SJSA1 (cell line): ENCODE measurements around the gene FAM163B. TPM values are rescaled to one million over a fixed set of nuclear protein-coding genes. Genes with fewer than 3 reads are reported as not detected.
"Not testable (repeated sequence)": the region's sequence is repeated elsewhere in the genome, so short reads cannot be mapped to it uniquely, and the experiment has no call there.

Source experiments
- DNase-seq, 2 experiments: peaks; one replicate each; pipeline ENCODE4 v3.0.0-alpha.2; 2015 to 2020; ENCODE audit warnings: low spot score in 2 of 2, low read depth in 1 of 2
- H3K27ac ChIP-seq: fragments of 250-450 bp; sonication (Bioruptor Pico); 2 replicates; pipeline ENCODE4 v1.5.1; 2020; ENCODE audit warnings: mild to moderate bottlenecking, moderate library complexity
- H3K27me3 ChIP-seq: fragments of 250-450 bp; sonication (Bioruptor Pico); replicated peaks from 2 replicates; pipeline ENCODE4 v1.5.1; 2020; ENCODE audit warnings: mild to moderate bottlenecking, moderate library complexity
- H3K36me3 ChIP-seq: fragments of 250-450 bp; sonication (Bioruptor Pico); 2 replicates; pipeline ENCODE4 v1.5.1; 2020; ENCODE audit warnings: mild to moderate bottlenecking
- H3K4me1 ChIP-seq: fragments of 250-450 bp; sonication (Bioruptor Pico); replicated peaks from 2 replicates; pipeline ENCODE4 v1.6.1; 2021; ENCODE audit warnings: mild to moderate bottlenecking
- H3K4me3 ChIP-seq: fragments of 250-450 bp; sonication (Bioruptor Pico); 2 replicates; pipeline ENCODE4 v1.5.1; 2020; ENCODE audit warnings: mild to moderate bottlenecking
- H3K9me3 ChIP-seq: fragments of 250-450 bp; sonication (Bioruptor Pico); replicated peaks from 2 replicates; pipeline ENCODE4 v1.5.1; 2020; ENCODE audit warnings: mild to moderate bottlenecking
- total RNA-seq: library from RNA; depleted of rRNA; stranded (reverse); fragments of >200 nt; shearing (Covaris generic); gene quantifications from 2 replicates; pipeline ENCODE4 v1.2.3, GENCODE V29; 2014

The FAM163B gene
- total RNA-seq, 1 experiment from 2014 or later = not detected

DNA sequence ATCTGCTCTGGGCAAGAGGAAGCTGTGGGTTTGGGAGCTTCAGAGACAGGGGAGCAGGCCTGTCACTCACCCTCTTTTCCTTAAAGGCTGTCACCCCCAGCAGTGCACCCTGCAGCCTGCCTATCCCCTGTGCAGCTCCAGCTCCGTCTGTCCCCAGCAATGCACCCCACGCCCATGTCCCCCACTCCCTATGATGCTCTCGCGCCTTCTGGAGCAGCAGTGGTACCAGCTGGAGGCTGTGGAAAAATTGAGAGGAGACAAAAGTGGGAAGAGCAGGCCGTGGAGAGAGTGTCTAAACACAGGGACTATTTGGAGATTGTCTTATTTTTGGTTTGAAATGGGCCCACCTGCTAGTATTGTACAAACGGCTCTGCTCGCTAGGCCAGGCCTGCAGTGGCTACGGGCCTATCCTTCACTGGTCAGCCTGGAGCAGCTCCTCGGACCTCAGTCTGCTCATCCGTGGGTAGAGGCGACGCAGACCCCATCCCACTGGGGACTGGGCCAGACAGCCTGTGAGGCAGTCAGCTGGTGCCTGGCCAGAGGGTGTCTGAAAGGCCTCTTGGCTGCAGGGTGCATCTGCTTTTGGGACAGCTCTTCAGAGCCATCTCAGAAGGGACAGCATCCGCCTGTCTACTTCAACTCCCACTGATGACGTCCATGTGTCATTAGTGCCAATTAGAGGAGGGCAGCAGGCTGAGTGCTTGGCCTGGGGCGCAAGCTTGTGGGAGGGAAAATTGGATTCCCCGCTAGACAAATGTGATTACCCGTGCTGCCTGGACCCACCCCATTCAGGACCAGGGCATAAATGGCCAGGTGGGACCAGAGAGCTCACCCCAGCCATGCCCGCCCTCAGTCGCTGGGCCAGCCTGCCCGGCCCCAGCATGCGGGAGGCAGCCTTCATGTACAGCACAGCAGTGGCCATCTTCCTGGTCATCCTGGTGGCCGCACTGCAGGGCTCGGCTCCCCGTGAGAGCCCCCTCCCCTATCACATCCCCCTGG is 26.6 kb upstream of the FAM163B start, which contains the start of gene DBH:
Gene DBH, plus strand, starts transcription at position 831 of the 999 bp plus-strand sequence. Its CDS starts 9 bp downstream, at position 840.
- no peak within 1 kb of the TSS for H3K4me3 ChIP-seq
- H3K4me1 ChIP-seq = no peaks in the 10 kb centered on the region
- no peaks in the 10 kb centered on the region for H3K36me3 ChIP-seq
- no peaks in the 10 kb centered on the region for H3K9me3 ChIP-seq
- H3K27ac ChIP-seq = no peak within 1 kb of the TSS
- H3K27me3 ChIP-seq = peaks cover 39% of the 10 kb centered on the region; the same call in 1 of the 2 replicates
- no peak for DNase-seq

DNA sequence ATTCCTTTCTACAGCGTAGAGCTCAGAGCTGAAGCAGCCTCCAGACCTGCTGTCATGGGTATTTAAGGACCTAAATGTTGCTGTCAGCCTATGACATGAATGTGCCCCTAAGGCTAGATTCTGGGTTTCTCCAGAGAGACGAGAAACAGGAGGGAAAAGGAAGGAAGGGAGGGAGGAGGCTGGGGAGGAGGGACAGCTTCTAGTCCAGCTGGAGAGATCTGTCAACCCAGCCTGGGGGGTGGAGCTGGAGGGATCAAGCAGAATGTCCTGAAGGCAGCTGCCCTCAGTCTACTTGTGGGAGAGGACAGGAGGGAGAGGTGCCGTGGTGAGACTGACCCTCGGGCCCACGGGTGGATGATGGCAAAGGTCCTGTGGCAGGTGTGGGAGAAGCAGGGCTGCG is 25.9 kb upstream of the FAM163B start:
- Histone ChIP-seq H3K27ac (no peak overlapping the region), H3K36me3 (no peaks in the 10 kb centered on the region), H3K4me3 (no peak overlapping the region), H3K9me3 (no peaks in the 10 kb centered on the region), H3K27me3 (peaks cover 33% of the 10 kb centered on the region; the same call in 1 of the 2 replicates), H3K4me1 (no peaks in the 10 kb centered on the region)
- no peak for DNase-seq

DNA sequence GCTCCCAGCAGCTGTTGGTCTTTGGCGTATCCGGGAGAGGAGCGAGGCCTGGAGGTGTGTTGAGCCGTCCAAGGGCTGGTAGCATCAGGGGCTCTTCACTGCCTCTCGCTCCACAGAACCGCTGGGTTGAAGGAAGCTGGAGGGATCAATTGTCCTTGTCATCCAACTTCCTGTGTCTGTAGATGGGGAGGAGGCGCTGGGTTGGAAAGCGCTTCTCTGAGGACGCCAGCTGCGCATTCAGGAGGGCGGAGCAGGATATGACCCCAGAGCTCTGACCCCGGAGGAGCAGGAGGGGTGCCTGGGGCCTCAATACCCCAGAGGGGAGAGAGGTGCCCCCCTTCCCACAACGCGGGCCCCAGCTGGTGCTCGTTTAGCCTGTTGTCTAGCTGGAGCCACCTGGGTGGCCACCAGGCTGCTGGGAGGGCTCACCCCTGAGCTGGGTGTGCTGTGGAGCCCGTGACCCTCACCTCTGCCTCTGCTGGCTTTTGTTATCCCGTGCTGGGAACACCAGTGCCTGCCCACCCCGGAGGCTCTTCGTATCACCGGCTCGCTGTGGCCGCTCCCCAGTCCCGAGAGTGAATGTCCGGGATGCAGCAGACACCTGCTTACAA is 25.0 kb upstream of the FAM163B start:
- peaks cover 33% of the 10 kb centered on the region; the same call in 1 of the 2 replicates for H3K27me3 ChIP-seq
- no peak for DNase-seq
- H3K9me3 ChIP-seq = no peaks in the 10 kb centered on the region
- H3K27ac ChIP-seq = no peak overlapping the region
- H3K4me1 ChIP-seq = no peaks in the 10 kb centered on the region
- no peaks in the 10 kb centered on the region for H3K36me3 ChIP-seq
- H3K4me3 ChIP-seq = no peak overlapping the region

DNA sequence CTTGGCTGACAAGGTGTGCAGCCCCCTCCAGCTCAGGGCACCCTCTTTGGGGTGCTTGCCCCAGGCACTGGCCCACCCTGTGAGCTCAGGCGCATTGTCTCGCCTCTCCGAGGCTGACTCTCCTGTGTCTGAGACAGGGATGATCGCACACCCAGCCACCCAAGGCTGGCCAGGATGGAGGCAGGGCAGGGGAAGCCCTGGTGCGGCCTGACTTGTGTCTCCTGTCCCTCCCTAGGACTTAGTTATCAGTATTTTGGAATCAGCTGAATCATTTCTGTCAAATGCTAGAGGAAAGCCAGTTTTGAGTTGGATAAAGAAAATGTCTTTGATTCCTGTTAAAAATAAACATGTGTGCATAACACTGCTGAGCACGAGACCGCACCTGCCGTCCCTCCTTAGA is 24.5 kb upstream of the FAM163B start:
- Histone ChIP-seq H3K27ac (no peak overlapping the region), H3K36me3 (no peaks in the 10 kb centered on the region)

DNA sequence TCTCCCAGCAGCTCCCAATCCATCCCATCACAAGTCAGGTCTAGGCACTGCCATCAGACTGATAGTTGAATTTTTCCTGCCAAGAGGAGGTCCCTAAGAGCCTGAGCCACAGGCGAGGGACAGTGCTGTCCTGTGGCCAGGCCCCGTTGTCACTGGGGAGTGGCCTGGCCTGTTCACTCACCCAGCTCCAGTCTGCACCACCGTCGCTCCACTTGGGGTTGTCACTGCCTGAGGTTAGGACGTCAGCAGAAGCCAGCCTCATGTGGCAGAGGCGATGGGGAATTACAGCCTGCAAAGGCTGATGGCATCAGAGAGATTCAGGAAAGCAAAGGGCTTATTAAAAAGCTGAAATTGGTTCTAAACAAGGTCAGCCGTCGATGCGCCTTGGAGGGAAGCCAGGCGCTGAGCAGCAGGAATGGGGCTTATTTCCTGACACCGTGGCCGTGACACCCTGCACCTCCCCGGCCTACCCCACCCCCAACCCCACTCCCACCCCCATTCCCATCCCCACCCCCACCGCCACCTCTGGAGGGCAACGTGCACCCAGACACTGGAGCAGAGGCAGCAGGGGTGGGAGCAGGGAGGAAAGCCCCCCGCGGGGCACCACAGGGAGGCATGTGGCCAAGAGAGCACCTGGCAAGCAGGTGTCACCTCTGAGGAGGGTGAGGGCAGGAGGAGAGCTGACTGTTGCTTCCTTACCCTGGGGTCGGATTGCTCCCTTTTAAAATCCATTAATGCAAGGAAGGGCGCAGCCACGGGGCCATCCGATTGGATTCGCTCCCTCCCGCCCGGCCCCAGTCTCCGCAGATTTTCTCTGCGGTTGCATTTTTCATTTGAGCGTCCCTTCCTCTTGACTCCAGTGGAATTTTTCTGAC is 23.9 kb upstream of the FAM163B start:
- Histone ChIP-seq H3K9me3 (no peaks in the 10 kb centered on the region), H3K36me3 (no peaks in the 10 kb centered on the region), H3K27ac (no peak overlapping the region), H3K4me3 (no peak overlapping the region), H3K4me1 (no peaks in the 10 kb centered on the region), H3K27me3 (peaks cover 30% of the 10 kb centered on the region; the same call in 1 of the 2 replicates)
- DNase-seq = no peak

More for the DNA sequence above, 24.5 kb upstream of the FAM163B start:
- peaks cover 31% of the 10 kb centered on the region; the same call in 1 of the 2 replicates for H3K27me3 ChIP-seq
- no peaks in the 10 kb centered on the region for H3K4me1 ChIP-seq
- no peak overlapping the region for H3K4me3 ChIP-seq
- no peaks in the 10 kb centered on the region for H3K9me3 ChIP-seq
- DNase-seq = no peak

DNA sequence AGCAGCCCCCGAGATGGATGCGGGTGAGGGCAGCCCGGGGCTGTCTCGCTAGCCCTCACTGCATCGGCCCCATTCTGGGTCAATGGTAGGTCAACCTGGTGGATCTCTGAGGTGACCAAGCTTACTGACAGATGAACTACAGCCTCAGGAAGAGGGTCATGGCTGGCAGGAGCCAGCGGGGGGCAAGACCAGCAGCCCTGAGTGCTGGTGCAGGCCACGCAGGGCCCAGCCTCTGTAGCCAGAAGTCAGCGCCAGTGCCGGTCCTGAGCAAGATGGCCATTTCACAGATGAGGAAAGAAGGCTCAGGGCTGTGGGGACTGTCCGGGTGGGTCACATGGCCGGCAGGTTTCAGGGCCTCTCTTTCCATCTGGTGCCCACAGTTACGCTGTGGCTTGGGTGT is 21.9 kb upstream of the FAM163B start:
- Histone ChIP-seq H3K27me3 (peaks cover 22% of the 10 kb centered on the region; the same call in 1 of the 2 replicates), H3K9me3 (peaks cover 2% of the 10 kb centered on the region; the same call in 1 of the 2 replicates), H3K4me1 (no peaks in the 10 kb centered on the region), H3K36me3 (no peaks in the 10 kb centered on the region), H3K4me3 (no peak overlapping the region), H3K27ac (no peak overlapping the region)
- DNase-seq = no peak

DNA sequence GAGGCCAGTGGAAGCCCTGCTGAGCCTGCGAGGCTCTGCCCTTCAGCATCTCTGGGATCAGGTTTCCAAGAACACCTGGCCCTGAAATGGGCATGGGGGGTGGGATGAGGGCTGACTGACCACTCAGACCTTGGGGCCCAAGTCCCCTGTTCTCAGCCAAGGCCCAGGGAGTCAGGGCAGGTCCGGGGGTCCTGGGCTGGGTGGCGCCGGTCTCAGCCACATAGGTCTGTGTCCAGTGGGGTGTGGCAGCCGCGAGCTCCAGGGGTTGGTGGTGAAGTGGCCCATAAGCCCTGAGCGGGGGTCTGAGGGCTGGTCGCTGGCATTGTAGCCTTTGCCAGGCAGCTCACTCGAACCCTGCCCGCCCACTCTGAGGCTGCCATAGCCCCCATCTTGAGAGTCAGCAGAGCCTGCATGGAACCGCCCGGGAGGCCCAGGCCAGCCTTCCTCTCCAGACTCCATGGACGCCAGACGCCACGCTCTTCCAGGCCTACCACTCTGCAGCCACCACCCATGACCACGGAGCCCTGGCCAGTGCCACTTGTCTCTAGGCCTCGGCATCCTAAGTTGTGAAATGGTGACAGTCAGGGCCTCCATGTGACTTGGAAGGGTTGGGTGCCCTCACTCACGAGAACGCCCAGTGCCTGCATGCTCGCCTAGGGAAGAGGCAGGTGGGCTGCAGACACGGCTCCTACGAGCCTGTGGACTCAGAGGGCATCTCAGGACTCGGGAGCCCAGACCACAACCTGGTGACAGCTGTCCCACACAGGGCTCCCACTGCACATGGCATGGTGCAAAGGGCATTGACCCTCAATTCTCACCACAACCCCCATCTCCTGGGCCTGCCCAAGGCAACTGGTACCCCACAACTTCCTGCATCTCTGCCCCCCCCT is 20.3 kb upstream of the FAM163B start:
- Histone ChIP-seq H3K4me1 (no peaks in the 10 kb centered on the region), H3K4me3 (no peak overlapping the region), H3K27ac (no peak overlapping the region), H3K36me3 (no peaks in the 10 kb centered on the region), H3K27me3 (peaks cover 17% of the 10 kb centered on the region), H3K9me3 (peaks cover 2% of the 10 kb centered on the region; the same call in 1 of the 2 replicates)
- no peak for DNase-seq

DNA sequence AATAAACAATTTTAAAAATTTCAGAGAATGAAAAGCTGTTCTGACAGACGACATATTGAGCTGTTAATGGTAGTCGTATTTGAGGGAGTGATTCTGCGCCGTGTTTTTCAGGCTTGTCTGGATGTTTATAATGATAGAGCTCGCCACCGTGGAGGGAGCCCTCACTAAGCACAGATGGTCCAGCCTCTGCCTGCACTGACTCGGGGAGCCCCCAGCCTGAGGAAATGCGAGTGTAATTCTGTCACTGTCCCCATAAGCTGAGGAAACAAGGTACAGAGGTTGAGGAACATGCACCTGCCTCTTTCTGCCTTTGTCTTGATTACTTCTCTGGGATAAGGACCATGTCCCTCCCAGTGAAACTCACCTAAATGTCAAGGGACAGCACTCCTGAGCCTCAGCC is 19.6 kb upstream of the FAM163B start:
- H3K4me3 ChIP-seq = no peak overlapping the region
- H3K36me3 ChIP-seq = no peaks in the 10 kb centered on the region
- H3K27me3 ChIP-seq = peaks cover 13% of the 10 kb centered on the region; the same call in 1 of the 2 replicates
- no peak overlapping the region for H3K27ac ChIP-seq
- no peak for DNase-seq
- no peaks in the 10 kb centered on the region for H3K4me1 ChIP-seq
- peaks cover 2% of the 10 kb centered on the region; the same call in 1 of the 2 replicates for H3K9me3 ChIP-seq

DNA sequence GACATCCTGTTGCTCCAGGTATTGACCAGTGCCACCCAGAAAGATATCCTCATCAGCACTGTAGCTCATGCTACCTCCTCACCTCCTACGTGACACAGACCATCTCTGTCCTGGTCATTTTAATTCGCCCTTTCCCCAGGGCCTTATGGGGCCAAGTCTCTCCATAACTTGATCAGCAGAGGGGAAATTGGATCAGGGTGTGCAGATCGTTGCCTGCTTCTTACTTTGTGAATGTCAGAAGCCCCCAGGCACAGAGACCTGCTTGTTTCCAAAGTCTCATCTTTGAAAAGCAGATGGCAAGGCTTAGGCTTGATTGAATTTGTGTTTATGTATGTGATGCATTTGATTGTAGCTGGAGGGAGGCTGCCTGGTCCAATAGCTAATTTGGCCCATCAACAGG is 18.2 kb upstream of the FAM163B start:
- H3K4me3 ChIP-seq = no peak overlapping the region
- no peak overlapping the region for H3K27ac ChIP-seq
- H3K9me3 ChIP-seq = peaks cover 2% of the 10 kb centered on the region; the same call in 1 of the 2 replicates
- H3K36me3 ChIP-seq = no peaks in the 10 kb centered on the region
- no peak for DNase-seq
- peaks cover 12% of the 10 kb centered on the region; the same call in 1 of the 2 replicates for H3K27me3 ChIP-seq
- no peaks in the 10 kb centered on the region for H3K4me1 ChIP-seq

DNA sequence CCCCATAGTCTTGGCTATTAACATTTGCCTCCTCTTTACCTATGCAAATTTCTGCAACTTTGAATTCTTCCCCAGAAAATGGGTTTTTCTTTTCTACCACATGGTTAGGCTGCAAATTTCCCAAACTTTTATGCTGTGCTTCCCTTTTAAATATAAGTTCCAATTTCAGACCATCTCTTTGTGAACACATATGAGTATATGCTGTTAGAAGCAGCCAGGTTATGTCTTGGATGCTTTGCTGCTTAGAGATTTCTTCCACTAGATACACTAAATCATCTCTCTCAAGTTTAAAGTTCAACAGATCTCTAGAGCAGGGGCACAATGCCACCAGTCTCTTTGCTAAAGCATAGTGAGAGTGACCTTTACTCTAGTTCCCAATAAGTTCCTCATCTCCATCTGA is 16.8 kb upstream of the FAM163B start:
- not testable (repeated sequence) for H3K4me3 ChIP-seq, H3K9me3 ChIP-seq, DNase-seq, H3K27ac ChIP-seq, H3K36me3 ChIP-seq, H3K27me3 ChIP-seq, H3K4me1 ChIP-seq

DNA sequence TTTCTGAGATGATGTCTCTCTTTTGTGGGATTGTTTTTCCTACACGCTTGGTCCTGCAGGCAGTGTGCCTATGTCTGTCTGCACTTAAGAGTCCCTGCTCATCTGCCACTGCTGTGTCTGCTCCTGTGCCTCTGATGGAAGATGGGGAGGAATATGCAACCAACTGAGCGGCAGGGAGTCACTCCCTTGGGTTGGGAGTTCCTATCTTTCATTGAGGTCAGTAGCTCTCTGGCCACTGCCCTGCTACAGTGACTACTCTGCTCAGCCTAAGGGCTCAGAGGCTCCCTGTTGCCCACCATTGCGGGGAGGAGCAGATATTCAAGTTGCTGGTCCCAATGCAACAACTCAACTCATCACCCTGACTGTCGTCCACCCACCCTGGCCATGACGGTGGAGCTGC is 13.4 kb upstream of the FAM163B start:
- Histone ChIP-seq H3K4me3 (no peak overlapping the region), H3K27ac (no peak overlapping the region), H3K36me3 (no peaks in the 10 kb centered on the region), H3K9me3 (peaks cover 2% of the 10 kb centered on the region; the same call in 1 of the 2 replicates), H3K4me1 (no peaks in the 10 kb centered on the region), H3K27me3 (peaks cover 31% of the 10 kb centered on the region)
- DNase-seq = no peak

DNA sequence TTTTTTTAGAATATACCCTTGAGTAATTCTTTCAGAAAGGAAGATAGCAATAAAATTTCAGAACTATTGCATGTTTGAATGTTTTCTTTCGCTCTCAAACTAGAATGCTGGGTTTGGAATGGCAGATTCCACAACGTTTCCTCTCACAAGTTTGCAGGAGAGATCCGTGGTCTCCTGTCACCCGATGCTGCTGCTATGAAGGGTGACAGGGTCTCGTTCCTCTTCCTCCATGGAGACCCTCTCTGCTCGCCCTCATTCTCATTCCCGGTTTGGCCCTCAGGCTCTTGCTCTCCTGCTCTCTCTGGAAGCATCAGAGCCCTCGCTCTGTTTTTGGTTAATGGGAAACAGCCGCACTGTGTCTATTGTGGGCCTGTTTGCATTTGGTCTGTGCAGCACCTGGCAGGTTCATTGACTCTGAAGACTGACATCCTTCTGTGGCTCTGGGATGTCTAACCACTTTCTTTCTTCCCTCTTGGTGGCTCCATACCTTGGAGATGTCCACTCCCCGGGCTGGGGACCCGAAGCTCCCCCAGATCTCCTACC is 12.6 kb upstream of the FAM163B start:
- Histone ChIP-seq H3K27ac (no peak overlapping the region), H3K9me3 (peaks cover 2% of the 10 kb centered on the region; the same call in 1 of the 2 replicates), H3K4me1 (no peaks in the 10 kb centered on the region), H3K27me3 (peaks cover 31% of the 10 kb centered on the region), H3K36me3 (no peaks in the 10 kb centered on the region), H3K4me3 (no peak overlapping the region)
- DNase-seq = no peak
